IPS-20b (cell line): Measurements from ENCODE around the gene NUP43.
"Not testable (repeated sequence)": the region's sequence is repeated elsewhere in the genome, so short reads cannot be mapped to it uniquely, and the experiment has no call there.

ENCODE experiments used
- H3K27ac ChIP-seq: one replicate; pipeline ENCODE4 v1.5.1; 2013; ENCODE audit warnings: low read length
- H3K27me3 ChIP-seq: 2 replicates; pipeline ENCODE4 v1.6.1; 2013; ENCODE audit warnings: mild to moderate bottlenecking, low read length, inconsistent platforms; ENCODE audit not compliant: insufficient read depth
- H3K36me3 ChIP-seq: 2 replicates; pipeline ENCODE4 v1.6.1; 2013; ENCODE audit warnings: low read depth, mild to moderate bottlenecking, inconsistent platforms, low read length, moderate library complexity; ENCODE audit not compliant: insufficient read depth
- H3K4me1 ChIP-seq: 2 replicates; pipeline ENCODE4 v1.6.1; 2013; ENCODE audit warnings: mild to moderate bottlenecking, control low read depth, inconsistent platforms, low read length, moderate library complexity; ENCODE audit not compliant: insufficient read depth
- H3K4me3 ChIP-seq: 2 replicates; pipeline ENCODE4 v1.5.1; 2013; ENCODE audit warnings: mild to moderate bottlenecking, low read length, inconsistent platforms
- H3K9ac ChIP-seq: 2 replicates; pipeline ENCODE4 v1.6.1; 2013; ENCODE audit warnings: low read depth, mild to moderate bottlenecking, inconsistent platforms, low read length, moderate library complexity
- H3K9me3 ChIP-seq: 2 replicates; pipeline ENCODE4 v1.6.1; 2013; ENCODE audit warnings: mild to moderate bottlenecking, low read depth, low read length, inconsistent platforms; ENCODE audit not compliant: insufficient read depth

Gene NUP43

GRCh38 chr6:149761438-149761837 is 15.1 kb upstream of the NUP43 start:
- Histone ChIP-seq H3K4me3 (no peak overlapping the region), H3K4me1 (no peaks in the 10 kb centered on the region), H3K9me3 (peaks cover 6% of the 10 kb centered on the region; the same call in 1 of the 2 replicates), H3K36me3 (peaks cover 16% of the 10 kb centered on the region), H3K27ac (no peak overlapping the region), H3K27me3 (no peaks in the 10 kb centered on the region), H3K9ac (no peak overlapping the region)

GRCh38 chr6:149756261-149756636 is 9.9 kb upstream of the NUP43 start:
- Histone ChIP-seq H3K4me1 (no peaks in the 10 kb centered on the region), H3K27ac (no peak overlapping the region), H3K9me3 (no peaks in the 10 kb centered on the region), H3K36me3 (peaks cover 10% of the 10 kb centered on the region), H3K27me3 (no peaks in the 10 kb centered on the region), H3K9ac (no peak overlapping the region), H3K4me3 (no peak overlapping the region)

GRCh38 chr6:149755300-149756260 is 9.3 kb upstream of the NUP43 start:
- Histone ChIP-seq H3K27me3 (no peaks in the 10 kb centered on the region), H3K36me3 (peaks cover 6% of the 10 kb centered on the region), H3K27ac (no peak overlapping the region), H3K4me3 (no peak overlapping the region), H3K9me3 (no peaks in the 10 kb centered on the region), H3K4me1 (no peaks in the 10 kb centered on the region; the same call in 1 of the 2 replicates), H3K9ac (no peak overlapping the region)

DNA sequence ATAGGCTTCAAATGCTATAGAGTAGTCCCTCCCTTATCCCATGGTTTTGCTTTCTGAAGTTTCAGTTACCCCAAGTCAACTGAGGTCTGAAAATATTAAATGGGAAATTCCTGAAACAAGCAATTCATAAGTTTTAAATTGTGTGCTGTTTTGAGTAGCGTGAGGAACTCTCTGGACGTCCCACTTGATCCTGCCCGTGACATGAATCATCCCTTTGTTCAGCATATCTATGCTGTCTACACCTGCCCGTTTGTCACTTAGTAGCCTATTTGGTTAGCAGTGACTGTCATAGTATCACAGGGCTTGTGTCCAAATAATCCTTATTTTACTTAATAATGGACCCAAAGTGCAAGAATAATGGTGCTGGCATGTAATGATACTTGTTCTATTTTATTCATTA is 8.2 kb upstream of the NUP43 start:
- no peaks in the 10 kb centered on the region for H3K36me3 ChIP-seq
- no peak overlapping the region for H3K9ac ChIP-seq
- no peaks in the 10 kb centered on the region for H3K27me3 ChIP-seq
- H3K4me1 ChIP-seq = no peaks in the 10 kb centered on the region; the same call in 1 of the 2 replicates
- H3K4me3 ChIP-seq = no peak overlapping the region
- no peak overlapping the region for H3K27ac ChIP-seq
- H3K9me3 ChIP-seq = no peaks in the 10 kb centered on the region

DNA sequence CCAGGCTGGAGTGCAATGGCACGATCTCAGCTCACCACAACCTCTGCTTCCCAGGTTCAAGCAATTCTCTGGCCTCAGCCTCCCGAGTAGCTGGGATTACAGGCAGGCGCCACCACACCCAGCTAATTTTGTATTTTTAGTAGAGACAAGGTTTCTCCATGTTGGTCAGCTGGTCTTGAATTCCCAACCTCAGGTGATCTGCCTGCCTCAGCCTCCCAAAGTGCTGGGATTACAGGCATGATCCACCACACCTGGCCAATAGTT is 7.0 kb upstream of the NUP43 start:
- H3K27ac ChIP-seq, H3K36me3 ChIP-seq, H3K4me1 ChIP-seq, H3K9me3 ChIP-seq, H3K4me3 ChIP-seq, H3K9ac ChIP-seq, H3K27me3 ChIP-seq: not testable (repeated sequence)

- Histone ChIP-seq H3K9me3 (no peaks in the 10 kb centered on the region), H3K4me3 (no peak overlapping the region), H3K9ac (no peak overlapping the region), H3K4me1 (no peaks in the 10 kb centered on the region; the same call in 1 of the 2 replicates), H3K27ac (no peak overlapping the region), H3K27me3 (no peaks in the 10 kb centered on the region), H3K36me3 (no peaks in the 10 kb centered on the region)
These were observed 6.5 kb upstream of the NUP43 start for GRCh38 chr6:149752600-149753373.

DNA sequence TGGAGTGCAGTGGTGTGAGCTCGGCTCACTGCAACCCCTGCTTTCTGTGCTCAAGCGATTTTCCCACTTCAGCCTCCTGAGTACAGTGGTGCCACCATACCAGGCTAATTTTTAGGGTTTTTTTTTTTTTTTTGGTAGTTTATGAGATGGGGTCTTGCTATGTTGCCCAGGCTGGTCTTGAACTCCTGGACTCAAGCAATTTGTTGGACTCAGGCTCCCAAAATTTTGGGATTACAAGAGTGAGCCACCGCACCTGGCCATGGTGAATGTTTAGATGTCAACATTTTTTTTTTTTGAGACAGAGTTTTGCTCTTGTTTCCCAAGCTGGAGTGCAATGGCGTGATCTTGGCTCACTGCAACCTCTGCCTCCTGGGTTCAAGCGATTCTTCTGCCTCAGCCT is 5.6 kb upstream of the NUP43 start:
- H3K4me3 ChIP-seq, H3K4me1 ChIP-seq, H3K36me3 ChIP-seq, H3K9ac ChIP-seq, H3K9me3 ChIP-seq, H3K27ac ChIP-seq, H3K27me3 ChIP-seq: not testable (repeated sequence)

DNA sequence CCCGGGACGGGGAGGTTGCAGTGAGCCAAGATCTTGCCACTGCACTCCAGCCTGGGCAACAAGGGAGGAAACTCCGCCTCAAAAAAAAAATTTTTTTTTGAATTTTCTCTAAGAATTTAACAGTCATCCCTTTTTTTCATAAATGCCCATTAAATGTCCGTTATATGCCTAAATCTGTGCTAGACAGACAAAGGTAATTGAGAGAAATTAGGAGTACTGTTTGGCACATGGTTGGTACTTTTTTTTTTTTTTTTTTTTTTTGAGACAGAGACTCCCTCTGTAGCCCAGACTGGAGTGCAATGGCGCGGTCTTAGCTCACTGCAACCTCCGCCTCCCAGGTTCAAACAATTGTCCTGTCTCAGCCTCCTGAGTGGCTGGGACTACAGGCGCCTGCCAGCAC is 4.9 kb upstream of the NUP43 start:
- Histone ChIP-seq H3K4me3 (no peak overlapping the region), H3K9ac (no peak overlapping the region; the same call in 1 of the 2 replicates), H3K27ac (no peak overlapping the region)

DNA sequence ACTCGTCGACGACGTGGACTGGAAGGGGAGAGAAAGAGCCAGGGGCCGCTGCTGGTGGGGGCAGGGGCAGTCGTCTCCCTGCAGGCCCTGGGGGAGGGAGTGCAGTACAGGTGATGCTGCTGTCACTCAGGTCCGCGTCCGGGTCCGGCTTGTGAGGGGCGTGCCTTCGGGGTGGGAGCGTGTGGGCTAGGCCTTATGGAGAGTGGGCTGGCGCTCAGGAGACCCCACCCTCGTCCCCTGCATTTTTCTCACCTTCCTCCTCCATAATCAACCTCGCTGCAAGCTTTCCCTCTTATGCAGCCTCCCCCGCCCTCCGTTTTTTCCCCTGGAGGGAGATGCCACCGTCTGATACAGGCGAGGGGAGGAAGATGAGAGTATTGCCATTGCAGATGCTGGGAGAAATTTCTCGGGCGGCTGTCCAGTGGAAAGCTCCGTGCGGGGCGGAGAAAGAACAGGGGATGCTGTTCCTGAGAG is 3.8 kb upstream of the NUP43 start:
- peak overlapping the region; percentile 92 for H3K9ac ChIP-seq
- no peaks in the 10 kb centered on the region for H3K36me3 ChIP-seq
- H3K27ac ChIP-seq = peak overlapping the region; percentile 15
- H3K4me3 ChIP-seq = peak overlapping the region; percentile 92
- H3K27me3 ChIP-seq = no peaks in the 10 kb centered on the region
- H3K9me3 ChIP-seq = no peaks in the 10 kb centered on the region
- H3K4me1 ChIP-seq = no peaks in the 10 kb centered on the region; the same call in 1 of the 2 replicates

More for the DNA sequence above, 4.9 kb upstream of the NUP43 start:
- Histone ChIP-seq H3K27me3 (no peaks in the 10 kb centered on the region), H3K4me1 (no peaks in the 10 kb centered on the region; the same call in 1 of the 2 replicates), H3K36me3 (no peaks in the 10 kb centered on the region), H3K9me3 (no peaks in the 10 kb centered on the region)

GRCh38 chr6:149749594-149750135 is 3.3 kb upstream of the NUP43 start, which contains the start of gene PCMT1:
PCMT1 (plus strand) TSS chr6:149749741; CDS start chr6:149749902, 161 bp downstream.
- Histone ChIP-seq H3K27me3 (no peaks in the 10 kb centered on the region), H3K27ac (peak within 1 kb of the TSS; percentile 15), H3K36me3 (no peaks in the 10 kb centered on the region), H3K4me1 (no peaks in the 10 kb centered on the region; the same call in 1 of the 2 replicates), H3K9me3 (no peaks in the 10 kb centered on the region), H3K9ac (peak within 1 kb of the TSS; percentile 92), H3K4me3 (peak within 1 kb of the TSS; percentile 92)

DNA sequence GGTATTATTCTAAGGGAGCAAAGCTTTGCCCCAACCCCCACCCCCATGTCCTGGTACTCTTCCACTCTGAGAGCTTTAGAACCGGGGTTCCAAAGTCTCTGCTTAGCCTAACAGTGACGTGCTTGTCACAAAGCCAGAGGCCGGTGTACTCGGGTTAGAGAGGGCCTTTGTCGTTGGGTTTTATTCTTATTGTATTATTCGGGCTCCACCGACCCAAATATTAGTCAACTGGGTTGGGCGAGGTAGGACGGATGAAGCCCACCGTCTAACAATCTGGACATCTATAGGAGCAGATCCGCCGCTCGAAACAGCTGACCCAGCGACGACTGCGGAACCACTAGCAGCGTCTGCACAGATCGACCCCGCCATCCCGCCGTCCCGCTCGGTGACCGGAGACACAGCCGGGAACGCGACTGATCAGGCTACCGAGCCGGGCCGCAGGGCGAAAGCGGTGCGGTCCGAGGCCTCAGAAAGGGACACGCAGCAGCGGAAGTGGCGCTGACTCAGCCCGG is 2.8 kb upstream of the NUP43 start:
- Histone ChIP-seq H3K4me3 (peak overlapping the region; percentile 92), H3K9ac (peak overlapping the region; percentile 92; the same call in 1 of the 2 replicates)
- not testable (repeated sequence) for H3K27ac ChIP-seq, H3K36me3 ChIP-seq, H3K9me3 ChIP-seq, H3K4me1 ChIP-seq, H3K27me3 ChIP-seq
